Fibroblast of villous mesenchyme (primary cell): Measurements from ENCODE around the gene WDR1. TPM values are rescaled to one million over a fixed set of nuclear protein-coding genes. Genes with fewer than 3 reads are reported as not detected.
A peak's percentile ranks its signal among the peaks of the same experiment; 100 is the strongest.

Experiments
- DNase-seq: peaks from one replicate; pipeline ENCODE4 v3.0.0-alpha.2; 2010; ENCODE audit warnings: low read depth
- H3K4me3 ChIP-seq: 2 replicates; pipeline ENCODE4 v1.5.1; 2011; ENCODE audit warnings: low read depth, mild to moderate bottlenecking, low read length
- CTCF ChIP-seq: IDR thresholded peaks from 2 replicates; pipeline ENCODE4 v1.5.1; 2012; ENCODE audit warnings: low read depth, mild to moderate bottlenecking, low read length; ENCODE audit not compliant: insufficient read depth
- total RNA-seq: library from RNA; depleted of rRNA; stranded (reverse); fragments of >200 nt; gene quantifications from 2 replicates; pipeline ENCODE4 v1.2.3, GENCODE V29; 2012

Gene WDR1
- total RNA-seq, 1 donor = 516 TPM

- no peak overlapping the region for H3K4me3 ChIP-seq
- peak; percentile 25 for TF ChIP-seq CTCF
- DNase-seq = peak; percentile 32
Observed at GRCh38 chr4:10160281-10160856, 43.8 kb upstream of the WDR1 start.

GRCh38 chr4:10159671-10160070, 43.1 kb upstream of the WDR1 start:
- no peak overlapping the region for H3K4me3 ChIP-seq
- no peak for TF ChIP-seq CTCF
- no peak for DNase-seq

- no peak for TF ChIP-seq CTCF
- DNase-seq = peak; percentile 28
- no peak overlapping the region for H3K4me3 ChIP-seq
Observed at GRCh38 chr4:10158333-10158942, 41.8 kb upstream of the WDR1 start.

- DNase-seq = peak; percentile 75
- peak; percentile 89 for TF ChIP-seq CTCF
- no peak overlapping the region for H3K4me3 ChIP-seq
Observed at GRCh38 chr4:10157478-10158332, 41.1 kb upstream of the WDR1 start.

GRCh38 chr4:10154241-10154640, 37.6 kb upstream of the WDR1 start:
- DNase-seq = no peak
- H3K4me3 ChIP-seq = no peak overlapping the region
- no peak for TF ChIP-seq CTCF

- no peak for DNase-seq
- no peak overlapping the region for H3K4me3 ChIP-seq
- no peak for TF ChIP-seq CTCF
Observed at GRCh38 chr4:10153161-10153560, 36.6 kb upstream of the WDR1 start.
